ENCODE results near the gene HSPH1.

Gene HSPH1

DNA sequence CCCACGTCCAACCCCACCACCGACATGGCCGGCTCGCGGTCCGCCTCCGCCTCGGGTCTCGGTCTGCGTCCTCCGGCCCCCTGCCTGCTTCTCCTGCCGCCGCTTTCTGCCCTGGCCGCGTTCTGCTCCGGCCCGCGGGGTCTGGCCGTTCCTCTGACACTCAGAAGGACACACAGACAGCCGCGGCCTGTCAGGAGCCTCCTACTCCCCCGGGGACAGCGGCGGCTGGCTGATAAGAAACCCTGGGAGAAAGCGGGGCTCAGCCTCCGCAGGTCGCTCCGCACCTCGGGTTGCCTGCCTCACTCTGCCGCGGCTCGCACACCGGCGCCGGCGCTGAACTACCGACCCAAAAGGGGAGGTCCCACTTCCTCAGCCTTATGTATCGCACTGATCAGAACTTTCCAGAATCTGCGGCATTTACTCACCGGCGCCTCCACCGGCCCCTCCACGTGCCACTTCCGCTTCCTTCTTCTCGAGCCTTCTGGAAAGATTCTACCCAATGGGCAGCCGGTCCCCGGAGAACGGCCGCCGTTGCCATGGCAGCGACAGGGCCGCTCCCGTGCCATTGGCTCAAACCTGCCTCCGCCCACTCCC, at the start of gene HSPH1:
Gene HSPH1, minus strand, starts transcription at position 348 of the 594 bp plus-strand sequence. Its CDS starts 322 bp downstream, at position 26.
- DNase-seq = peak; percentile 99

GRCh38 chr13:31209841-31210210, 48.1 kb upstream of the HSPH1 start:
- DNase-seq = no peak

DNA sequence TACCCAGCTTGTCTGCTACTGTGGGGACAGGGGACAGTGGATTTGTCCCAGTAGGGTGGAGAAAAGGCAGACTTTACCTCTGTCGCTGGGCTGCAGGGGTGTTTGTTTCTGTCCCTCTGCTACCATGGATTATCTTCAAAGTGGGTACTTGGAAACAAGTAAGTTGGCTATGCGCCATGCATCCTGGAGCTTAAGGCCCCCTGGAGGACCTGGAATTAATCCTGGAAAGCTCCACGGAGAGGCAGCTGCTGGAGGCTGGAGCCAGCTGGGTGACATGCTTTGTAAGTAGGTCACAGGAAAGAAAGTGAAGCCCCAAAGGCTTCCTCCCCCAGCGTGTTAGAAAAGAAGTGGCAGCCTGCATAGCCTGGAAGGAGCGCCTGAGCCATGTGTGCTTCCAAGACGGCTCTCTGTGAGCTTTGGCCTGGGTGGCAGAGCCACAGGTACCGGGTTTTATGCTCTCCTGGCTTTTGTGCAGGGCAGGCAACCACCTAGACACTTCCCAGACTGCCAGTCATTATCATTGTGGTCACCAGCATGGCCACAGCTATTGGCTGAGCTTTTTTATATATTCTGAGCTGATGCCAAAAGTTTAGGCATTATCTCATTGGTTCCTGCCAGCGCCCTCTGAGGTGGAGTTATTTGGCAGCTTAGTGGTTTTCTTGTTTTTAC, 47.6 kb upstream of the HSPH1 start:
- peak in 1 of 2 donors; percentile 21 for DNase-seq

GRCh38 chr13:31208559-31209122, 46.9 kb upstream of the HSPH1 start:
- DNase-seq = no peak

- no peak for DNase-seq
These were observed 46.2 kb upstream of the HSPH1 start for GRCh38 chr13:31207661-31208552.

GRCh38 chr13:31204592-31204991, 42.9 kb upstream of the HSPH1 start:
- DNase-seq = no peak

DNA sequence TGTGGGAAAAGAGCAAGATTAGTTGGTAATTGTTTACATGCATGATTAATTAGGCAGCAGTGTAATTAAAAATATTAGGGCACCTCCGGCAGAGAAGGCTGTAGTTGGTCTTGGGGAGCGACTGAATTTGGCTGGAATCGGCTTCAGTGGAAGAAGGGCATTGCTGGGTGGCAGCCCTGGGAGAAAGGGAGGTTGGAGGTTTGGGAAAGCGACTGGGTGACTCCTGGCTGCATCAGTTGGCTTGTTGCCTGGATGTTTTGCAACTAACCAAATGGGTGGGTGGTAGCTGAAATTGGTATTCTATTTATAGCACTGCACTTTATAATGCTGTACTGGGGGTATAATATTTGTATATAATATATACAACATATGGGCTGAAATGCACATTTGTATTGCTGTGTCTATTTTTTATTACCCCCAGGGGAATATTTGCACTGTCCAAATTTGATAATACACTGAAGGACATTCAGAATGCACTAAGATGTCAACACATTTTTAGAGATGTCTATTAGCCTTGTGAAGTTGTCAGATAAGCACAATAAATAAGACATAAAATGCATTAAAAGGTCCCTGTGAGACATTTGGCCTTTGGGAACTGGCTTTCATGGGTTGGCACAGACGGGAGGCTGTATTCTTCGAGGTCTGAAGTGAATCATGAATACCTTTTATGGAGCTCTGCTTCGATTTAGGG, 39.8 kb upstream of the HSPH1 start:
- DNase-seq = no peak

DNA sequence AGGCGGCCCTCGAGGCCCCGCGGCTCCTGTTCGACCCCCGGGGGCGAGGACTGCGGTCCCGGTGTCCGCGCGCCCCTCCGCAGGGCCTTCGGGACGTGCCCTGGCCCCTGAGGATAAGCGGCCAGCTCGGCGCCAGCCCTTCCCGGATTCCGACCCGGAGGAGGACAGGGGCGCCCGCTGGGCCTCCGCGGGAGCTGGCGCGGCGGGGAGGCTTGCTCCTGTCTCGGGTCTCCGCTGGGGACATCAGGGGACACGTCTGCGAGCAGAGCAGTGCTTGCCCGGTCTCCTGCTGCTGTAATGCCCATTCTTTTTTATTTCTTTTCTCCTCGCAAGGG, 38.9 kb upstream of the HSPH1 start:
- DNase-seq = peak; percentile 40 to 58

GRCh38 chr13:31199849-31200636, 38.3 kb upstream of the HSPH1 start, which contains the start of gene B3GLCT:
Gene B3GLCT, plus strand, starts transcription at chr13:31199975. Its CDS starts 110 bp downstream, at chr13:31200085.
- peak; percentile 83 to 84 for DNase-seq

GRCh38 chr13:31199527-31199848, 37.8 kb upstream of the HSPH1 start:
- no peak for DNase-seq

DNA sequence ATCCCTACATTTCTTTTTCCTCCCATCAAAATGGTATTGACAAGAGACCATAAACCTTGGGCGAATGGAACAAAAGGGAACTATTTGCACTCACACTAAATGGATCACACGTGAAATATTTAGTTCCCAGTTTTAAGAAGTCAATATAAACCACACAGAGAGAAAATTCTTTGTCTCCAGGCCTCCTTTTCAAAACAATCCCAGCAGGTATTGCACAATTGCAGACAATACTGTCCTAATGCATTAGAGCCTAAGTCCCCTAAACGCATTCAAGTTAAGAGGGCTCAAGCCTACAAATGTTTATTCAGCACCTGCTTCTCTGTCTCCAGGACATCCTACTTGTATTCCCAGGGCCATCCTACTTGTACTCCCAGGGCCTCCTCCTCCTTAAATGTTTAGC, 36.8 kb upstream of the HSPH1 start:
- no peak for DNase-seq

GRCh38 chr13:31196992-31197391, 35.3 kb upstream of the HSPH1 start:
- DNase-seq = no peak

DNA sequence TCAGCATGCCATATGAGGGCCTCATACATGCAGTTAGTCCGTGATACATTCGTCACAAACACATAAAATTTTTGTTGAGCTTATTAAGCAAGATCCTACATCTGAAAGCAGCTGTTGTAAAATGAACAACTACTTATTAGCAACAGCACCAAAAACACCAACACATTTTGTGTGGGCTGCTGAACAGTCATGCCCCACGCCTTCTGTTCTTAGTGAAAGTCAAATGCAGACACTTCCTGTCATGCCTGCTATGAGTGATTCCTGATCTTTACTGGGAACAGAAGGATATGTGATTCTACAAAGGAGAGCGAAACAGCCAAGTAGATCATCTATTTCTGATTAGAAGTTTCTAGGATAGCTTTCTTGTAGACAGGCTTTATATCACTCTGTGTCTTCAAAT, 33.9 kb upstream of the HSPH1 start:
- no peak for DNase-seq

DNA sequence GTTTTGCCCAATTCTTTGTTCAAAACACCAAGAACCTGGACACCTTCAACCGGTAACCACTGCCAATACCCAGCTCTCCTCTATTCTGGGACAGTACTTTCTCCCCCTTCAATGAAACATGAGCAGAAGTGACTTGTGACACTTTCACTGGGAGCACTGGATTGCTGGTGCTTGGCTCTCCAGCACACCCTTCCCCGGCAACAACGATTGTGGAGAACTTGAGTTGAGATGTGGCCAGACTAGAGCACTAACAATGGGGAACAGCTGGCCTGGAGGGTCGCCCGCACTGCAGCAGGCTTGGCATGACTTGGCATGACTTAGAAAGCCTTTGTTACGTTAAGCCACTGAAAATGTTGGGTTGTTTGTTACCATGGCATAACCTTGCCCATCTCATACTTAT, 30.6 kb upstream of the HSPH1 start:
- no peak for DNase-seq

DNA sequence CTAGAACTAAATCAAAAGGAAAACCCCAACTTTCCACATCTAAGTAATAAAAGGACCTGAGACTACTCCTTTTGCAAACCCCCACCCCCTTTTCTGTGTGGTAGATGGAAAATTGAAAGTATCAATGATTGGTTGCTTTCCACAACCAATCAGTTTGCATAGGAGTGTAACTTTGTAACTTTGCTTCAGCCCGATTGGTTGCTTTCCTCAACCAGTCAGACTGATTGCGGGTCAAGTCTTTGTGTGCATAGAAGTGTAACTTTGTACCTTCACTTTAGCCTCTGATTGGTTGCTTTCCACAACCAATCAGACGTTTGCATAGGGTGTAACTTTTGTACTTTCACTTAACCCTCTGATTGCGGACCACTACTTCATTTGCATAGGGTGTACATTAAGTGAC, 30.0 kb upstream of the HSPH1 start:
- DNase-seq = no peak

- DNase-seq = no peak
These were observed 23.4 kb upstream of the HSPH1 start for GRCh38 chr13:31184981-31185645.

GRCh38 chr13:31184451-31184850, 22.7 kb upstream of the HSPH1 start:
- DNase-seq = no peak

- DNase-seq = no peak
These were observed 21.3 kb upstream of the HSPH1 start for GRCh38 chr13:31182987-31183386.

DNA sequence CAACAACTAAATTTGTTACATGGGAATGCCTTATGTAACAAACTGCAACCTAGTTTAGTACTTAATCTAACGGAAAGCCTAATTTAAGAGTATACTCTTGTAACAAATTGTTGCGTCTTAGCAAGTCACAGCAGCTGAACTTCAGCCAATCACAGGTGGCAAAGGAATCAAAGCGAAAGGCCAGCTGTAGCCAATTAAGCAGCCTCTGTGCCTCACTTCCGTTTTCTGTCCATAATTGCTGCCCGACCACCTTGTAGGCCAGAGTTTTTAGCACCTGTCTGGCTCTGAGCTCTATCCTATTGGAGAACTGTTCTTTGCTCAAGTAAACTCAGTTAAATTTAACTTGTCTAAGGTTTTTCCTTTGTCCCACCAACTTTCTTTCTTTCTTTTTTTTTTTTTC, 18.1 kb upstream of the HSPH1 start:
- DNase-seq = no peak

DNA sequence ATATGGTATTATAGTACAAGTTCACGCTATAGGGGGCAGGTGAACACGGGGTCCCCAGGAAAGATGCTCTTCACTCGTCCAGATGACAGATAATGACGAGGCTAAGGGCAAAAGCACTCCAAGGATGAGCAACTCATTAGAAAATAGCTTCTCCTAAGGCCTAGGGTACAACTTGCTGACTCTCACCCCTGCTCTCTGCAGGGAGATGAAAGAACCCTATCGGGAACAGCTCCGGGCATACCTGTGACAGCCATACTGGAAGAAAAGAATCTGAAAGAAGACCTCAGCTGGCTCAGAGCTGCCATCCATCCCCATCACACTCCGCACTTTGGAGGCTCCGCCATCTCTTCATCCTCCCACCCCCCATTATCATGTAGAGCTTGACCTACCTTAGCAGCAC, 17.5 kb upstream of the HSPH1 start:
- no peak for DNase-seq

GRCh38 chr13:31177813-31178495, 16.2 kb upstream of the HSPH1 start:
- DNase-seq = peak in 1 of 2 donors; percentile 26
